CD4-positive, alpha-beta memory T cell (primary cell): ENCODE data around the gene MSANTD1. TPM values are rescaled to one million over a fixed set of nuclear protein-coding genes. Genes with fewer than 3 reads are reported as not detected.

Source experiments
- CTCF ChIA-PET: fragments of 350-600 bp; sonication (Branson Sonifier 250); formaldehyde crosslinking; loops from one replicate; lab custom pipeline; 2021; ENCODE audit warnings: inconsistent platforms; ENCODE audit not compliant: partially characterized antibody; lab: Charles Lee
- POLR2A ChIA-PET: fragments of 350-600 bp; sonication (Branson Sonifier 250); formaldehyde crosslinking; loops from one replicate; lab custom pipeline; 2021; ENCODE audit not compliant: partially characterized antibody; lab: Charles Lee
- DNase-seq, 5 donors: peaks; one replicate each; pipeline versions ENCODE4 v3.0.0 to v3.0.0-alpha.2; 2020 to 2022; ENCODE audit warnings: mixed read lengths in 1 of 5
- H3K27ac ChIP-seq: one replicate; pipeline ENCODE4 v1.7.0; 2013; ENCODE audit warnings: low read depth, low read length
- H3K27me3 ChIP-seq: 2 replicates; pipeline ENCODE4 v1.7.0; 2013; ENCODE audit warnings: mild to moderate bottlenecking, low read length, moderate library complexity; ENCODE audit not compliant: insufficient read depth
- H3K36me3 ChIP-seq: 2 replicates; pipeline ENCODE4 v1.7.0; 2013; ENCODE audit warnings: mild to moderate bottlenecking, low read length, moderate library complexity; ENCODE audit not compliant: insufficient read depth
- H3K4me1 ChIP-seq: 2 replicates; pipeline ENCODE4 v1.7.0; 2013; ENCODE audit warnings: mild to moderate bottlenecking, low read length, moderate library complexity; ENCODE audit not compliant: insufficient read depth
- H3K4me3 ChIP-seq, 2 donors: one replicate each; pipeline ENCODE4 v1.7.0; 2013; ENCODE audit warnings: low read length in 2 of 2, mild to moderate bottlenecking in 1 of 2
- H3K9me3 ChIP-seq, 2 donors: one replicate each; pipeline ENCODE4 v1.7.0; 2013; ENCODE audit warnings: low read length in 2 of 2, control low read depth in 1 of 2; ENCODE audit not compliant: control insufficient read depth in 1 of 2
- H3K27ac Mint-ChIP-seq, 7 donors: one replicate each; pipeline ENCODE4 v1.8.0; 2020 to 2021; ENCODE audit warnings: mixed read lengths in 7 of 7, mild to moderate bottlenecking in 6 of 7, inconsistent platforms in 3 of 7, moderate library complexity in 3 of 7
- H3K27me3 Mint-ChIP-seq, 2 donors: one replicate each; pipeline ENCODE4 v1.8.0; 2020 to 2021; ENCODE audit warnings: mixed read lengths in 2 of 2
- H3K36me3 Mint-ChIP-seq, 2 donors: one replicate each; pipeline ENCODE4 v1.8.0; 2020 to 2021; ENCODE audit warnings: mixed read lengths in 2 of 2, inconsistent platforms in 1 of 2, mild to moderate bottlenecking in 1 of 2
- H3K4me1 Mint-ChIP-seq, 4 donors: one replicate each; pipeline ENCODE4 v1.8.0; 2020 to 2021; ENCODE audit warnings: mixed read lengths in 4 of 4, mild to moderate bottlenecking in 1 of 4
- H3K4me3 Mint-ChIP-seq, 8 donors: one replicate each; pipeline ENCODE4 v1.8.0; 2020 to 2021; ENCODE audit warnings: mixed read lengths in 8 of 8, mild to moderate bottlenecking in 7 of 8, moderate library complexity in 6 of 8, inconsistent platforms in 3 of 8
- H3K9me3 Mint-ChIP-seq, 8 donors: one replicate each; pipeline ENCODE4 v1.8.0; 2020 to 2021; ENCODE audit warnings: mixed read lengths in 8 of 8, mild to moderate bottlenecking in 5 of 8, inconsistent platforms in 3 of 8, moderate library complexity in 1 of 8
- intact Hi-C: fragments of 100-400 bp; cut with micrococcal nuclease; formaldehyde crosslinking; loops from one replicate; pipeline ENCODE4 v1.15.1; 2023
- polyA plus RNA-seq, 2 donors: library from polyadenylated mRNA; unstranded; fragments of 300-500 nt; fragmentation: Illumina TruSeq; gene quantifications; one replicate each; pipeline ENCODE4 v1.2.3, GENCODE V29; 2021
- total RNA-seq, 2 experiments: library from RNA; stranded (reverse); gene quantifications; one replicate each; pipeline ENCODE4 v1.2.3, GENCODE V29; 2021

The MSANTD1 gene
- total and polyA plus RNA-seq, 4 experiments from 2014 or later: 0.08 to 2.2 (median 2.0) TPM; not detected in 1

DNA sequence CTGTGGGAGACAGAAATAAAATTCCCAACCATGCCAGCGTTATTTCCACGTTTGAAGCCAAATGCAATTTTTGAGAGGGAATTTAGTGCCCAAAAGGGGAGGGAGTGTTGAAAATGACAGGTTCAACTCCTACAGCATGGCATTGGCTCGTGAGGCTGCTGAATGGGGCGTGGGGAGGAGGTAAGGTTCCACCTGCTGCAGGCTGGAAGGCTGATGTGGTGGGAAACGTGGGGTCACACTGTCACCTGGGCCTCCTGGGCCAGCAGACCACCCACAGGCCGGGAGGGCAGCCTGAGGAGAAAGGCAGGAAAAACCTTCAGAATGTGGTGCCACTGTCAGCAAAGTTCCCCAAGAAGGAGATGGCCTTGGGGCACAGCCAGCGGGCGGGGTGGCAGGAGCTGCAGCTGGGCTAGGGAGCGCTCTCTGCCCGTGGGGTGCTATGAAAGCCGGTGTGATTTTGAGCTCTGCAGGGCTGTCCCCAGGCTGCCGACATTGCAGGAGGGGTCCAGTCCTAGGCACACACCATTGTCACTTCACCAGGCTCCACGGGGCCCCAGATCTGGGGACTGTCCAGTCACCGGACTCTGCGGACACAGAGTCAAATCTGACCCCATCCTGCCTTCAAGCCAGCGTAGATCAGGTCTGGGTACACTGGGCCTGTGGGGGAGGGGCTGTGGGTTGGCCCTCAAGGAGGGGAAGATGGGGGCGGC is 19.6 kb downstream of the MSANTD1 start:
- Histone ChIP-seq H3K4me3 (no peak overlapping the region), H3K4me1 (no peaks in the 10 kb centered on the region), H3K27me3 (no peaks in the 10 kb centered on the region), H3K36me3 (no peaks in the 10 kb centered on the region), H3K27ac (no peak overlapping the region), H3K9me3 (no peaks in the 10 kb centered on the region)
- Mint-ChIP-seq H3K27me3 (peaks cover 0 to 1% of the 10 kb centered on the region in 2 donors), H3K27ac (no peak overlapping the region), H3K4me1 (no peaks in the 10 kb centered on the region), H3K36me3 (no peaks in the 10 kb centered on the region), H3K9me3 (peaks cover 0 to 7% (median 0%) of the 10 kb centered on the region in 8 donors), H3K4me3 (no peak overlapping the region)
- ChIA-PET POLR2A (no interaction called here), CTCF (no interaction called here)
- intact Hi-C loops: no loop called here
- no peak for DNase-seq

DNA sequence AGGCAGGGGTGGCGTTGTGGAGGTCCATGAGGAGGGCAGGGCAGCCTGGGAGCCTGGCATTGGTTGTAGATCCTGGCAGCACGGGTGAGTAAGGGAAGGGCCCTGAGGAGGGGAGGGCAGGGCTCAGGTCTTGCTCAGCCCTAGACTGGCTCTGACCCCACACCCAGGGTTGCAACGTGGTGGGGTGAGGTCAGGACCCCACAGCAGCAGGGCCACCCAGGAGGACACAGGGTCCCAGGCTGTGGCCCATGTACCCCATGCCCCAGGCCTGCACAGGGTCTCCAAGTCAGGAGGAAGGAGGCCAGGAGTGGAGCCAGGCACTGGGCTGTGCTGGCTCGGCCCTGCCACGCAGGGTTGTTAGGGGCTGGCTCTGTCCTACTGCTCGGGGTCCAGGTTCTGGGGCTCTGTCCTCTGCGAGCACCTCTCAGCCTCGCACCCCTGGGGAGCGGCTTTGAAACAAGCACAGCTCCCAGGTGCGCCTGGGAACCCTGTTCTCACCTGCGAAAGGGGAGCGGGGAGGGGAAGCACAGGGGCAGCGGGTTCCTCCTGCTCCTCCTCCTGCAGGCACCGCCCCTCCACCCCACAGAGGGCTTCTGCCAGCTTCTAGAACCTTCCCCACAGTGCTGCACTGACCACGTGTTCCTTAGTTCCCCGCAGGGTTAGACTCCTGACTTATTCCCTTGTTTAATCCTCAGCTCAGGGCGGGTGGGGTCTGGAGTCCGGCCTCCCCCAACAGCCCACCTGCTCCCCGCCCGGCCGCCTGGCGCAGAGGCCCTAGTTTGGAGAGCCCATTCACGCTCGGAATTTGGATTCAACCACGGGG is 20.4 kb downstream of the MSANTD1 start:
- Mint-ChIP-seq H3K9me3 (peaks cover 0 to 6% (median 0%) of the 10 kb centered on the region in 8 donors), H3K4me3 (no peak overlapping the region), H3K36me3 (no peaks in the 10 kb centered on the region), H3K27ac (no peak overlapping the region), H3K27me3 (peaks cover 0 to 1% of the 10 kb centered on the region in 2 donors), H3K4me1 (no peaks in the 10 kb centered on the region)
- Histone ChIP-seq H3K36me3 (no peaks in the 10 kb centered on the region), H3K9me3 (no peaks in the 10 kb centered on the region), H3K4me1 (no peaks in the 10 kb centered on the region), H3K4me3 (no peak overlapping the region), H3K27ac (no peak overlapping the region), H3K27me3 (no peaks in the 10 kb centered on the region)
- ChIA-PET POLR2A (no interaction called here), CTCF (no interaction called here)
- intact Hi-C loops: no loop called here
- no peak for DNase-seq

DNA sequence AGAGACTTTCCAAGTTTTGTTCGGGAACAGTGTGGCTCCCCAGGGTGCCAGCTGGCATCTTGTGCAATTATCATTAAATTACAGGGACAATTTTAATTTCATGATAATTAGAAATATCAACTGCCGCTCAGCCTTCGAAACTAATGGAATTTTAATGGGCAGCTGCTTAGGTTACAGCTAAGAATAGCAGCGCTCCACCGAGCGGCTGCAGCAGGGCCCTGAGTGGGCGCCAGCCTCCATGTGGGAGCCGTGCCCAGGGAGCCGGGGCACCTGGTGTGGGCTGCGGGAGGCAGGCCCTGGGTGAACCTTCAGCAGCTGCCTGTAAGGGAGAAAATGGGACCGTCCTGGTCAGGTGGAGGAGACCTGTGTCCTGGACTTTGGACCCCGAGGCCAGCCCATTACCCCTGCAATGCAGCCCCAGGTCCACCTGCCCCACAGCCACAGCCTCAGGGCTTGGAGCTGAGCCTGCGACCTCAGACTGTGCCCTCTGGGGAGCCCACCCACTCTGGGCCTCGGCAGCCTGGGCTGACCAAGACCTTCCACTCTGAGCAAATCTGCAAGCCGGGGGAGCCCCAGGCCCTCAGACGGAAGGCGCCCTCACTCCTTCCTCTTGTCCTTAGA is 21.1 kb downstream of the MSANTD1 start:
- Histone ChIP-seq H3K9me3 (no peaks in the 10 kb centered on the region), H3K4me3 (no peak overlapping the region), H3K27me3 (no peaks in the 10 kb centered on the region), H3K27ac (no peak overlapping the region), H3K4me1 (no peaks in the 10 kb centered on the region), H3K36me3 (no peaks in the 10 kb centered on the region)
- H3K4me1 Mint-ChIP-seq: no peaks in the 10 kb centered on the region
- no peak overlapping the region for H3K4me3 Mint-ChIP-seq
- no peak for DNase-seq
- H3K36me3 Mint-ChIP-seq: no peaks in the 10 kb centered on the region
- H3K27me3 Mint-ChIP-seq: peaks cover 0 to 1% of the 10 kb centered on the region in 2 donors
- H3K27ac Mint-ChIP-seq: no peak overlapping the region
- intact Hi-C loops: no loop called here
- POLR2A ChIA-PET: no interaction called here
- CTCF ChIA-PET: no interaction called here
- H3K9me3 Mint-ChIP-seq: peaks cover 0 to 5% (median 0%) of the 10 kb centered on the region in 8 donors

DNA sequence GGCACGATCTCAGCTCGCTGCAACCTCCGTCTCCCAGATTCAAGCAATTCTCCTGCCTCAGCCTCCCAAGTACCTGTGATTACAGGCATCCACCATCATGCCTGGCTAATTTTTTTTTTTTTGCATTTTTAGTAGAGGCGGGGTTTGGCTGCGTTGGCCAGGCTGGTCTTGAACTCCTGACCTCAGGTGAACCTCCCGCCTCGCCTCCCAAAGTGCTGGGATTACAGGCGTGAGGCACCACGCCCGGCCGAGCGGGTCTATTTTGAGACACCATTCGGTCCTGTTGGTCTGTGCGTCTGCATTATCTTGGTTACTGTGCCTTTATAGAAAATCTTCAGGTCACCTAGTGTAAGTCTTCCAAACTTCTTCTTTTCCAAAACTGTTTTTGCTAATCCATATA is 22.2 kb downstream of the MSANTD1 start:
- H3K9me3 Mint-ChIP-seq: peaks cover 0 to 5% (median 0%) of the 10 kb centered on the region in 8 donors
- no peak overlapping the region for H3K4me3 Mint-ChIP-seq
- ChIA-PET CTCF (no interaction called here), POLR2A (interaction anchor here (0.6 kb wide), 1 partner anchor 160 kb away, joined by 3 read pairs; no protein-coding TSS in a partner anchor)
- no peaks in the 10 kb centered on the region for H3K36me3 Mint-ChIP-seq
- peaks cover 0 to 3% of the 10 kb centered on the region in 2 donors for H3K27me3 Mint-ChIP-seq
- H3K27ac Mint-ChIP-seq: no peak overlapping the region
- no peaks in the 10 kb centered on the region for H3K36me3 ChIP-seq
- intact Hi-C loops: no loop called here
- no peak overlapping the region for H3K4me3 ChIP-seq
- no peaks in the 10 kb centered on the region for H3K9me3 ChIP-seq
- H3K4me1 ChIP-seq: no peaks in the 10 kb centered on the region
- H3K4me1 Mint-ChIP-seq: no peaks in the 10 kb centered on the region
- DNase-seq: no peak
- H3K27me3 ChIP-seq: no peaks in the 10 kb centered on the region
- H3K27ac ChIP-seq: no peak overlapping the region

DNA sequence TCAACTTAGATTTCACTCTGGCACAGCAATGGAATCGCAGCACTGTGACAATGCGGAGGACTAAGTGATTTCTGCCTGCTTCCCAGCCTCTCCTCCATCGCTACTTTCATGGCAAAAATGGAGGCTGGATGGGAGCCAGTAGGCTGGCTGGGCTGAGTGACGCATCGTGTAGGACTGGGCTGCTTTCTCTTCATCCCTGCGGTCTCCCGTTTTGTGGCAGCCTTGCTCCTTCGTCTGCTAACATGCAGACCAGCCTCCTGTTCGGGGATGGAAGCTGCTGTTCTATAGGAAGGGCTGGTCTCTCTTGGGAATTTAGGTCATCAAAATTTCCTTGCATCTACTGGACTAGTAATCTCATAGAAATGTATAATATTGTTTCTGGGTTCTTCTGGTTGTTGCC is 28.0 kb downstream of the MSANTD1 start:
- Mint-ChIP-seq H3K4me3 (no peak overlapping the region), H3K27me3 (peaks cover 5 to 7% of the 10 kb centered on the region in 2 donors), H3K9me3 (peaks cover 0 to 10% (median 6%) of the 10 kb centered on the region in 8 donors), H3K36me3 (peaks cover 0 to 7% of the 10 kb centered on the region in 2 donors), H3K4me1 (no peaks in the 10 kb centered on the region), H3K27ac (no peak overlapping the region)
- no peak overlapping the region for H3K27ac ChIP-seq
- ChIA-PET POLR2A (no interaction called here), CTCF (no interaction called here)
- no peaks in the 10 kb centered on the region for H3K4me1 ChIP-seq
- no peaks in the 10 kb centered on the region for H3K9me3 ChIP-seq
- no peak for DNase-seq
- no peaks in the 10 kb centered on the region for H3K36me3 ChIP-seq
- no peak overlapping the region for H3K4me3 ChIP-seq
- intact Hi-C loops: no loop called here
- no peaks in the 10 kb centered on the region for H3K27me3 ChIP-seq

DNA sequence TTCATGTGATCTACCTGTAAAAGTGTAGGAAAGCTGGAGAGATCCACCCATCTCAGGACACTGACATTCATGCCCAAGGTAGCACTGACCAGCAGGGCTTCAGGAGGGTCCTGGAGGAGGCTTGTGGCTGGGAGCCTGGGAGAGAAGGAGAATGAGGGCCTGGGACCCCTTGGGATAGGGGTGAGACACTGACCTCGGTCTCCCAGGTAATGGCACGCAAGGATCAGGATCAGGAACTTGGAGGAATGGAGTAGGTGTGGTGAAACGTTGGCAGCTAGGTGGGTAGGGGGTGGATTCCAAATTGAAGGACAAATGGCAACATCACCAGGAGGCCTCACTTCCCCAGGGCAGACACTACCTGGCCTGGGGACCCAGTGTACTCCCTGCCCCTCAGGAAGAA is 31.5 kb downstream of the MSANTD1 start:
- Histone ChIP-seq H3K4me1 (no peaks in the 10 kb centered on the region), H3K4me3 (no peak overlapping the region), H3K27me3 (no peaks in the 10 kb centered on the region), H3K9me3 (no peaks in the 10 kb centered on the region), H3K27ac (no peak overlapping the region), H3K36me3 (no peaks in the 10 kb centered on the region)
- peaks cover 7 to 11% of the 10 kb centered on the region in 2 donors for H3K27me3 Mint-ChIP-seq
- peaks cover 0 to 7% of the 10 kb centered on the region in 2 donors for H3K36me3 Mint-ChIP-seq
- no peak overlapping the region for H3K4me3 Mint-ChIP-seq
- no peak overlapping the region for H3K27ac Mint-ChIP-seq
- POLR2A ChIA-PET: no interaction called here
- intact Hi-C loops: no loop called here
- CTCF ChIA-PET: no interaction called here
- peaks cover 0 to 12% (median 7%) of the 10 kb centered on the region in 8 donors for H3K9me3 Mint-ChIP-seq
- DNase-seq: no peak
- H3K4me1 Mint-ChIP-seq: no peaks in the 10 kb centered on the region

DNA sequence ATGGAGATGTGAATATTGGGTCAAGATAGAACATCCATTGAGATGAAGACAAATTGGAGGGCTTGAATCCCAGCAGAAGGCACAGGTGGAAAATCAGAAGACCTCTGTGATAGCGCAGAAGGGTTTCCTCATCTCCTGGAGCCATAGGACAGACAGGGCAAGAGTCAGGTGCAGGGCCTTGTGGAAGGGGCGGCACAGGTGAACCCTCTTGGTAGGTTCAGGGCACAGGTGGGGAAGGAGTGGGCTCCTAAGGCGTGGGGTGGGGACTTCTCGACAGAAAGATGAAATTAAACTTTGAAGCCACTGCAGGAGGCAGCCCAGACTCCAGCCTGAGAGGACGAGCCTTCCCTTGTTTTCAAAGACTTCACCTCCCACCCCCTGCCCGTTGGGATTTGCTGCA is 34.5 kb downstream of the MSANTD1 start:
- Histone ChIP-seq H3K4me1 (no peaks in the 10 kb centered on the region), H3K4me3 (no peak overlapping the region), H3K9me3 (no peaks in the 10 kb centered on the region), H3K27ac (no peak overlapping the region), H3K36me3 (no peaks in the 10 kb centered on the region), H3K27me3 (no peaks in the 10 kb centered on the region)
- Mint-ChIP-seq H3K4me1 (no peaks in the 10 kb centered on the region), H3K36me3 (peaks cover 0 to 4% of the 10 kb centered on the region in 2 donors), H3K27me3 (peaks cover 12 to 13% of the 10 kb centered on the region in 2 donors), H3K9me3 (peaks cover 0 to 12% (median 7%) of the 10 kb centered on the region in 8 donors), H3K4me3 (no peak overlapping the region), H3K27ac (no peak overlapping the region)
- intact Hi-C loops: no loop called here
- CTCF ChIA-PET: no interaction called here
- POLR2A ChIA-PET: no interaction called here
- DNase-seq: no peak
